H9 (cell line): ENCODE measurements around the gene STK17B. TPM values are rescaled to one million over a fixed set of nuclear protein-coding genes. Genes with fewer than 3 reads are reported as not detected.

Experiments
- DNase-seq: peaks from one replicate; pipeline ENCODE4 v3.0.0-alpha.2; 2017
- H2AFZ ChIP-seq: one replicate; pipeline ENCODE4 v1.6.1; 2013; ENCODE audit warnings: mild to moderate bottlenecking, low read length, control low read depth, moderate library complexity
- H2AK5ac ChIP-seq: 2 replicates; pipeline ENCODE4 v1.6.1; 2013; ENCODE audit warnings: low read length, control low read depth, mixed read lengths; ENCODE audit not compliant: insufficient read length
- H2BK120ac ChIP-seq: one replicate; pipeline ENCODE4 v1.6.1; 2013; ENCODE audit warnings: low read depth, mild to moderate bottlenecking, low read length, control low read depth, inconsistent platforms; ENCODE audit not compliant: poor library complexity, severe bottlenecking
- H2BK12ac ChIP-seq: 2 replicates; pipeline ENCODE4 v1.6.1; 2013; ENCODE audit warnings: low read length, control low read depth, mixed read lengths, low read depth; ENCODE audit not compliant: insufficient read length
- H2BK15ac ChIP-seq: 2 replicates; pipeline ENCODE4 v1.6.1; 2013; ENCODE audit warnings: low read depth, low read length, control low read depth
- H2BK20ac ChIP-seq: one replicate; pipeline ENCODE4 v1.6.1; 2013; ENCODE audit warnings: low read depth, mild to moderate bottlenecking, low read length, control low read depth, inconsistent platforms; ENCODE audit not compliant: poor library complexity, severe bottlenecking
- H2BK5ac ChIP-seq: 2 replicates; pipeline ENCODE4 v1.6.1; 2013; ENCODE audit warnings: low read length, control low read depth, mixed read lengths; ENCODE audit not compliant: insufficient read length
- H3K14ac ChIP-seq: 2 replicates; pipeline ENCODE4 v1.6.1; 2013; ENCODE audit warnings: low read length, control low read depth; ENCODE audit not compliant: insufficient read depth
- H3K18ac ChIP-seq: 2 replicates; pipeline ENCODE4 v1.6.1; 2013; ENCODE audit warnings: low read depth, mild to moderate bottlenecking, mixed read lengths, low read length, control low read depth; ENCODE audit not compliant: insufficient read length
- H3K23ac ChIP-seq: 2 replicates; pipeline ENCODE4 v1.6.1; 2013; ENCODE audit warnings: low read length, control low read depth, mixed read lengths, low read depth; ENCODE audit not compliant: insufficient read length
- H3K23me2 ChIP-seq: 2 replicates; pipeline ENCODE4 v1.6.1; 2013; ENCODE audit warnings: low read depth, mild to moderate bottlenecking, mixed read lengths, low read length, control low read depth; ENCODE audit not compliant: insufficient read length, poor library complexity, severe bottlenecking
- H3K27ac ChIP-seq: 2 replicates; pipeline ENCODE4 v1.5.1; 2013; ENCODE audit warnings: low read length, control low read depth, mixed read lengths, low read depth; ENCODE audit not compliant: insufficient read length
- H3K27me3 ChIP-seq: 2 replicates; pipeline ENCODE4 v1.6.1; 2013; ENCODE audit warnings: low read length, control low read depth, inconsistent platforms; ENCODE audit not compliant: insufficient read depth
- H3K4ac ChIP-seq: 2 replicates; pipeline ENCODE4 v1.6.1; 2013; ENCODE audit warnings: low read depth, mild to moderate bottlenecking, control low read depth, inconsistent platforms, low read length, moderate library complexity
- H3K4me1 ChIP-seq: 2 replicates; pipeline ENCODE4 v1.6.1; 2013; ENCODE audit warnings: low read length, control low read depth, inconsistent platforms; ENCODE audit not compliant: insufficient read depth
- H3K4me2 ChIP-seq: 2 replicates; pipeline ENCODE4 v1.6.1; 2013; ENCODE audit warnings: low read length, control low read depth, mixed read lengths; ENCODE audit not compliant: insufficient read length, insufficient read depth
- H3K56ac ChIP-seq: 2 replicates; pipeline ENCODE4 v1.6.1; 2013; ENCODE audit warnings: low read depth, mild to moderate bottlenecking, mixed read lengths, low read length, control low read depth; ENCODE audit not compliant: insufficient read length
- H3K79me1 ChIP-seq: 2 replicates; pipeline ENCODE4 v1.6.1; 2013; ENCODE audit warnings: low read depth, mild to moderate bottlenecking, moderate library complexity, low read length, control low read depth, inconsistent platforms; ENCODE audit not compliant: insufficient read depth, poor library complexity, severe bottlenecking
- H3K79me2 ChIP-seq: 2 replicates; pipeline ENCODE4 v1.6.1; 2013; ENCODE audit warnings: low read length, control low read depth, inconsistent platforms; ENCODE audit not compliant: insufficient read depth
- H3K9ac ChIP-seq: 2 replicates; pipeline ENCODE4 v1.6.1; 2013; ENCODE audit warnings: low read length, control low read depth, mixed read lengths; ENCODE audit not compliant: insufficient read length; ENCODE audit errors: extremely low read depth
- H3K9me3 ChIP-seq: one replicate; pipeline ENCODE4 v1.6.1; 2013; ENCODE audit warnings: low read depth, low read length, inconsistent platforms; ENCODE audit not compliant: control insufficient read depth
- H3T11ph ChIP-seq: one replicate; pipeline ENCODE4 v1.6.1; 2013; ENCODE audit warnings: mild to moderate bottlenecking, low read length, control low read depth, inconsistent platforms
- H4K20me1 ChIP-seq: one replicate; pipeline ENCODE4 v1.6.1; 2013; ENCODE audit not compliant: control insufficient read depth, insufficient read length, insufficient read depth
- H4K5ac ChIP-seq: 2 replicates; pipeline ENCODE4 v1.6.1; 2013; ENCODE audit warnings: low read depth, mild to moderate bottlenecking, mixed read lengths, low read length, control low read depth; ENCODE audit not compliant: insufficient read length
- H4K8ac ChIP-seq: replicated peaks from 2 replicates; pipeline ENCODE4 v1.6.1; 2013; ENCODE audit warnings: low read length, control low read depth, mixed read lengths, low read depth; ENCODE audit not compliant: insufficient read length
- H4K91ac ChIP-seq: 2 replicates; pipeline ENCODE4 v1.6.1; 2013; ENCODE audit warnings: low read depth, mild to moderate bottlenecking, moderate library complexity, mixed read lengths, low read length, control low read depth; ENCODE audit not compliant: insufficient read length
- H3K27ac Mint-ChIP-seq, 3 experiments: 2 replicates in 2 of 3; 3 replicates in 1 of 3; pipeline ENCODE4 v1.8.0; 2020 to 2021; ENCODE audit warnings: mixed read lengths in 3 of 3, mild to moderate bottlenecking in 1 of 3, moderate library complexity in 1 of 3
- H3K27me3 Mint-ChIP-seq: 2 replicates; pipeline ENCODE4 v1.8.0; 2021; ENCODE audit warnings: low read depth, mild to moderate bottlenecking, moderate library complexity, mixed read lengths
- H3K36me3 Mint-ChIP-seq, 3 experiments: 2 replicates in 2 of 3; 3 replicates in 1 of 3; pipeline ENCODE4 v1.8.0; 2020 to 2021; ENCODE audit warnings: low read depth in 3 of 3, mixed read lengths in 3 of 3; ENCODE audit not compliant: insufficient read depth in 1 of 3
- H3K4me1 Mint-ChIP-seq, 2 experiments: 2 replicates each; pipeline ENCODE4 v1.8.0; 2020; ENCODE audit warnings: mixed read lengths in 2 of 2
- H3K4me3 Mint-ChIP-seq, 2 experiments: 2 replicates in 1 of 2; 3 replicates in 1 of 2; pipeline ENCODE4 v1.8.0; 2020 to 2021; ENCODE audit warnings: mild to moderate bottlenecking in 2 of 2, mixed read lengths in 2 of 2, moderate library complexity in 1 of 2
- H3K9me3 Mint-ChIP-seq, 2 experiments: 2 replicates in 1 of 2; 3 replicates in 1 of 2; pipeline ENCODE4 v1.8.0; 2020; ENCODE audit warnings: mild to moderate bottlenecking in 2 of 2, mixed read lengths in 2 of 2, moderate library complexity in 1 of 2
- WGBS: extraction: QIAGEN DNeasy Blood & Tissue Kit; methylation state at CpG from one replicate; pipeline ENCODE4 v1.1.7; 2013; ENCODE audit warnings: missing lambda C conversion rate, low lambda C conversion rate, mixed read lengths; ENCODE audit not compliant: insufficient read length; ENCODE audit errors: extremely low coverage; 5-methylcytosine and 5-hydroxymethylcytosine counted together
- total RNA-seq: library from RNA; stranded (reverse); gene quantifications from 2 replicates; pipeline ENCODE4 v1.2.1, GENCODE V29; 2021
- TF ChIP-seq, protein P1 (sequence below): fragments of 200-600 bp; sonication (generic); conservative IDR thresholded peaks from 3 replicates; pipeline ENCODE4 v1.8.0; 2021; ENCODE audit warnings: antibody characterized with exemption, mild to moderate bottlenecking

Gene STK17B
- total RNA-seq, 1 experiment from 2014 or later: 6.1 TPM

DNA sequence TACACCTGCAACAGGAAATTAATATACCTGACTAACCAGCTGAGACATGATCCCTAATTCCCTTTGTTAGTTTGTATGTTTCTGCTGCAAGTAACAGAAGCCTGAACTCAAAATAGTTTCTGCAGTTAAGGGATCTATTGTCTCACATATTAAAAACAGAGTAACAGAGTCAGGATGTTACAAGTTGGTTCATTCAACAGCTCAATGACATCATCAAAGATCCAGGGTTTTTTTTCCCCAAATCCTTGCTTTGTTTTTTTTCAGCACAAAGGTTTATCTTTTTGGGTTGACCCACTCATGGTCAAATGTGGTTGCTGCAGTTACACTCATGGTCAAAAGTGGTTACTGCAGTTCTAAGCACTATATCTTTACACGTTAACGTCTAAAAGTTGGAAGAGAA, 67.8 kb downstream of the STK17B start:
- H4K91ac ChIP-seq: no peak overlapping the region
- no peaks in the 10 kb centered on the region for H3K27me3 ChIP-seq
- H3K23me2 ChIP-seq: no peaks in the 10 kb centered on the region
- no peak for DNase-seq
- H3K14ac ChIP-seq: no peak overlapping the region
- no peak overlapping the region for H3K18ac ChIP-seq
- H3T11ph ChIP-seq: no peak overlapping the region
- Mint-ChIP-seq H3K36me3 (peaks cover 0 to 7% (median 0%) of the 10 kb centered on the region in 3 experiments; a peak in 3 of 7 replicates), H3K27ac (no peak overlapping the region), H3K4me1 (peaks cover 37 to 38% of the 10 kb centered on the region in 2 experiments), H3K4me3 (no peak overlapping the region), H3K27me3 (no peaks in the 10 kb centered on the region), H3K9me3 (no peaks in the 10 kb centered on the region)
- H3K9ac ChIP-seq: no peak overlapping the region
- H4K8ac ChIP-seq: no peak overlapping the region
- no peaks in the 10 kb centered on the region for H3K79me1 ChIP-seq
- WGBS: no CpG with 5 or more reads among the region's 2 CpGs
- no peak overlapping the region for H3K56ac ChIP-seq
- H2BK15ac ChIP-seq: no peak overlapping the region
- no peak overlapping the region for H2AK5ac ChIP-seq
- H2BK20ac ChIP-seq: no peak overlapping the region
- no peak overlapping the region for H2AFZ ChIP-seq
- no peak overlapping the region for H2BK5ac ChIP-seq
- TF ChIP-seq, protein P1, sequence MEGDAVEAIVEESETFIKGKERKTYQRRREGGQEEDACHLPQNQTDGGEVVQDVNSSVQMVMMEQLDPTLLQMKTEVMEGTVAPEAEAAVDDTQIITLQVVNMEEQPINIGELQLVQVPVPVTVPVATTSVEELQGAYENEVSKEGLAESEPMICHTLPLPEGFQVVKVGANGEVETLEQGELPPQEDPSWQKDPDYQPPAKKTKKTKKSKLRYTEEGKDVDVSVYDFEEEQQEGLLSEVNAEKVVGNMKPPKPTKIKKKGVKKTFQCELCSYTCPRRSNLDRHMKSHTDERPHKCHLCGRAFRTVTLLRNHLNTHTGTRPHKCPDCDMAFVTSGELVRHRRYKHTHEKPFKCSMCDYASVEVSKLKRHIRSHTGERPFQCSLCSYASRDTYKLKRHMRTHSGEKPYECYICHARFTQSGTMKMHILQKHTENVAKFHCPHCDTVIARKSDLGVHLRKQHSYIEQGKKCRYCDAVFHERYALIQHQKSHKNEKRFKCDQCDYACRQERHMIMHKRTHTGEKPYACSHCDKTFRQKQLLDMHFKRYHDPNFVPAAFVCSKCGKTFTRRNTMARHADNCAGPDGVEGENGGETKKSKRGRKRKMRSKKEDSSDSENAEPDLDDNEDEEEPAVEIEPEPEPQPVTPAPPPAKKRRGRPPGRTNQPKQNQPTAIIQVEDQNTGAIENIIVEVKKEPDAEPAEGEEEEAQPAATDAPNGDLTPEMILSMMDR: no peak
- no peaks in the 10 kb centered on the region; the same call in 1 of the 2 replicates for H3K4me1 ChIP-seq
- H2BK12ac ChIP-seq: no peak overlapping the region
- no peak overlapping the region for H3K23ac ChIP-seq
- H3K79me2 ChIP-seq: no peaks in the 10 kb centered on the region
- no peaks in the 10 kb centered on the region for H3K9me3 ChIP-seq
- no peak overlapping the region for H3K4ac ChIP-seq
- H4K20me1 ChIP-seq: no peaks in the 10 kb centered on the region
- H2BK120ac ChIP-seq: no peak overlapping the region
- H3K4me2 ChIP-seq: no peak overlapping the region
- no peak overlapping the region for H3K27ac ChIP-seq
- no peak overlapping the region for H4K5ac ChIP-seq
